GM23338 (cell line): Measurements from ENCODE around the gene JMJD1C. TPM values are rescaled to one million over a fixed set of nuclear protein-coding genes. Genes with fewer than 3 reads are reported as not detected.

Experiments used
- ATAC-seq: fragments of 200-7000 bp; cut with Tn5 transposase; 3 replicates; pipeline ENCODE4 v1.9.1; 2020
- DNase-seq: peaks from one replicate; pipeline ENCODE4 v3.0.0-alpha.2; 2015; ENCODE audit warnings: low spot score
- H2AFZ ChIP-seq: fragments of 200-600 bp; sonication (generic); 2 replicates; pipeline ENCODE4 v1.8.0; 2016; ENCODE audit warnings: antibody characterized with exemption, mild to moderate bottlenecking, moderate library complexity
- H3F3A ChIP-seq: fragments of 200-600 bp; sonication (generic); replicated peaks from 2 replicates; pipeline ENCODE4 v1.8.0; 2017; ENCODE audit warnings: antibody characterized with exemption, mixed run types, low read depth
- H3K27ac ChIP-seq: fragments of 200-600 bp; sonication (generic); 2 replicates; pipeline ENCODE4 v1.6.1; 2016; ENCODE audit warnings: low read depth
- H3K27me3 ChIP-seq: fragments of 200-600 bp; sonication (generic); 2 replicates; pipeline ENCODE4 v1.8.0; 2016; ENCODE audit warnings: mild to moderate bottlenecking, mixed run types, moderate library complexity; ENCODE audit not compliant: insufficient read depth
- H3K36me3 ChIP-seq: fragments of 200-600 bp; sonication (generic); 2 replicates; pipeline ENCODE4 v1.8.0; 2016; ENCODE audit warnings: mild to moderate bottlenecking; ENCODE audit not compliant: insufficient read depth
- H3K4me1 ChIP-seq: fragments of 200-600 bp; sonication (generic); 2 replicates; pipeline ENCODE4 v1.8.0; 2016; ENCODE audit warnings: mild to moderate bottlenecking, moderate library complexity; ENCODE audit not compliant: insufficient read depth
- H3K4me2 ChIP-seq: fragments of 200-600 bp; sonication (generic); 2 replicates; pipeline ENCODE4 v1.7.1; 2017; ENCODE audit warnings: mixed run types
- H3K4me3 ChIP-seq: fragments of 200-600 bp; sonication (generic); 2 replicates; pipeline ENCODE4 v1.6.1; 2016; ENCODE audit warnings: mixed run types
- H3K79me2 ChIP-seq: fragments of 200-600 bp; sonication (generic); replicated peaks from 2 replicates; pipeline ENCODE4 v1.8.0; 2017; ENCODE audit warnings: mild to moderate bottlenecking; ENCODE audit not compliant: insufficient read depth
- H3K9me2 ChIP-seq: fragments of 200-600 bp; sonication (generic); 2 replicates; pipeline ENCODE4 v1.8.0; 2017; ENCODE audit not compliant: insufficient read depth
- H4K20me1 ChIP-seq: fragments of 200-600 bp; sonication (generic); replicated peaks from 2 replicates; pipeline ENCODE4 v1.8.0; 2017; ENCODE audit warnings: mild to moderate bottlenecking; ENCODE audit not compliant: insufficient read depth
- H3K27ac Mint-ChIP-seq: 2 replicates; pipeline ENCODE4 v1.8.0; 2020; ENCODE audit warnings: inconsistent platforms, mild to moderate bottlenecking, moderate library complexity, mixed read lengths
- H3K27me3 Mint-ChIP-seq: 3 replicates; pipeline ENCODE4 v1.8.0; 2022; ENCODE audit warnings: low read depth, mild to moderate bottlenecking, moderate library complexity, mixed read lengths, inconsistent platforms; ENCODE audit not compliant: insufficient read depth, poor library complexity
- H3K36me3 Mint-ChIP-seq: 3 replicates; pipeline ENCODE4 v1.8.0; 2021; ENCODE audit warnings: low read depth, mild to moderate bottlenecking, inconsistent platforms, moderate library complexity, mixed read lengths
- H3K4me1 Mint-ChIP-seq: 3 replicates; pipeline ENCODE4 v1.8.0; 2020; ENCODE audit warnings: mild to moderate bottlenecking, inconsistent platforms, mixed read lengths
- H3K4me3 Mint-ChIP-seq: 3 replicates; pipeline ENCODE4 v1.8.0; 2021; ENCODE audit warnings: moderate library complexity, mild to moderate bottlenecking, inconsistent platforms, mixed read lengths
- H3K9me3 Mint-ChIP-seq: 3 replicates; pipeline ENCODE4 v1.8.0; 2020; ENCODE audit warnings: moderate library complexity, mild to moderate bottlenecking, inconsistent platforms, mixed read lengths
- EZH2 ChIP-seq: fragments of 200-600 bp; sonication (generic); IDR thresholded peaks from one replicate; pipeline ENCODE4 v1.8.0; 2017; ENCODE audit warnings: antibody characterized with exemption, mild to moderate bottlenecking, low read depth; ENCODE audit not compliant: unreplicated experiment
- EZH2phosphoT487 ChIP-seq: fragments of 200-600 bp; sonication (generic); IDR thresholded peaks from one replicate; pipeline ENCODE4 v1.8.1; 2018; ENCODE audit warnings: antibody characterized with exemption; ENCODE audit not compliant: unreplicated experiment
- JUNB ChIP-seq: IDR thresholded peaks from one replicate; pipeline ENCODE4 v1.6.1; 2016; ENCODE audit warnings: antibody characterized with exemption; ENCODE audit not compliant: unreplicated experiment
- POLR2AphosphoS5 ChIP-seq: IDR thresholded peaks from 2 replicates; pipeline ENCODE4 v1.6.1; 2016; ENCODE audit warnings: antibody characterized with exemption, low read depth
- REST ChIP-seq: IDR thresholded peaks from one replicate; pipeline ENCODE4 v1.6.1; 2018; ENCODE audit warnings: antibody characterized with exemption; ENCODE audit not compliant: unreplicated experiment
- ZNF114 ChIP-seq: fragments of 250-450 bp; sonication (Bioruptor Pico); IDR thresholded peaks from 2 replicates; pipeline ENCODE4 v1.5.0; 2020; ENCODE audit warnings: mild to moderate bottlenecking, moderate library complexity
- ZNF331 ChIP-seq: fragments of 250-450 bp; sonication (Bioruptor Pico); IDR thresholded peaks from 2 replicates; pipeline ENCODE4 v1.5.0; 2020; ENCODE audit warnings: low read depth, mild to moderate bottlenecking, moderate library complexity
- ZNF462 ChIP-seq: fragments of 250-450 bp; sonication (Bioruptor Pico); IDR thresholded peaks from 2 replicates; pipeline ENCODE4 v1.5.0; 2020; ENCODE audit warnings: mild to moderate bottlenecking, moderate library complexity
- polyA plus RNA-seq: library from polyadenylated mRNA; unstranded; fragments of >200 nt; fragmentation: Nextera tagmentation; extraction: Ambion mirVana; gene quantifications from 2 replicates; pipeline ENCODE4 v1.2.1, GENCODE V29; 2016
- total RNA-seq: library from RNA; depleted of rRNA; stranded (reverse); fragments of >200 nt; shearing (Covaris generic); gene quantifications from 2 replicates; pipeline ENCODE4 v1.2.3, GENCODE V29; 2014
- TF ChIP-seq, protein P1 (sequence below): IDR thresholded peaks from 2 replicates; pipeline ENCODE4 v1.6.1; 2016; ENCODE audit warnings: antibody characterized with exemption
- TF ChIP-seq, protein P2 (sequence below), 2 experiments: fragments of 200-600 bp in 1 of 2; sonication (generic) in 1 of 2; conservative IDR thresholded peaks; 2 replicates each; pipeline versions ENCODE4 v1.5.1 to v1.6.1; 2016 to 2017; ENCODE audit warnings: antibody characterized with exemption in 2 of 2, low read depth in 2 of 2, mild to moderate bottlenecking in 2 of 2, moderate library complexity in 1 of 2

JMJD1C gene
- total and polyA plus RNA-seq, 2 experiments from 2014 or later: 333 to 435 TPM

DNA sequence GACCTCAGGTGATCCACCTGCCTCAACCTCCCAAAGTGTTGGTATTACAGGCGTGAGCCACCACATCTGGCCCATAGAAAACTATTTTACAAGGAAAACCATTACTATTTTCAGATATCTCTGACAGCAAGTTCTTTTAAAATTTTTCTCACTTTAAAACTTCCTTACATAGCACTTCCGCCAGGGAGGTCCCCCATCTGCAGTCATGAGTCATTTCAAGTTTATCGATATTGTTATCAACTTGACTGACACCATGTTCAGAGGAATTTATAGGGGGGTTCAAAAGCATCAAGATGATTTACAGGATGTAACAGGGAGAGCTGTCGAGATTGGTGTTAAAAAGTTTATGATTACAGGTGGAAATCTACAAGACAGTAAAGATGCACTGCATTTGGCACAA is 243.8 kb downstream of the JMJD1C start:
- H3K36me3 ChIP-seq: no peaks in the 10 kb centered on the region
- no peak overlapping the region for H3K27ac ChIP-seq
- H3K27me3 Mint-ChIP-seq: peaks cover 9% of the 10 kb centered on the region
- no peak overlapping the region for H3K4me2 ChIP-seq
- no peaks in the 10 kb centered on the region for H3K27me3 ChIP-seq
- H3K36me3 Mint-ChIP-seq: peaks cover 8% of the 10 kb centered on the region; the same call in 2 of the 3 replicates
- no peak for TF ChIP-seq ZNF462 (CRISPR knock-in tag)
- TF ChIP-seq, protein P1, sequence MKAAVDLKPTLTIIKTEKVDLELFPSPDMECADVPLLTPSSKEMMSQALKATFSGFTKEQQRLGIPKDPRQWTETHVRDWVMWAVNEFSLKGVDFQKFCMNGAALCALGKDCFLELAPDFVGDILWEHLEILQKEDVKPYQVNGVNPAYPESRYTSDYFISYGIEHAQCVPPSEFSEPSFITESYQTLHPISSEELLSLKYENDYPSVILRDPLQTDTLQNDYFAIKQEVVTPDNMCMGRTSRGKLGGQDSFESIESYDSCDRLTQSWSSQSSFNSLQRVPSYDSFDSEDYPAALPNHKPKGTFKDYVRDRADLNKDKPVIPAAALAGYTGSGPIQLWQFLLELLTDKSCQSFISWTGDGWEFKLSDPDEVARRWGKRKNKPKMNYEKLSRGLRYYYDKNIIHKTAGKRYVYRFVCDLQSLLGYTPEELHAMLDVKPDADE: no peak
- no peak for TF ChIP-seq ZNF114 (CRISPR knock-in tag)
- TF ChIP-seq, protein P2, sequence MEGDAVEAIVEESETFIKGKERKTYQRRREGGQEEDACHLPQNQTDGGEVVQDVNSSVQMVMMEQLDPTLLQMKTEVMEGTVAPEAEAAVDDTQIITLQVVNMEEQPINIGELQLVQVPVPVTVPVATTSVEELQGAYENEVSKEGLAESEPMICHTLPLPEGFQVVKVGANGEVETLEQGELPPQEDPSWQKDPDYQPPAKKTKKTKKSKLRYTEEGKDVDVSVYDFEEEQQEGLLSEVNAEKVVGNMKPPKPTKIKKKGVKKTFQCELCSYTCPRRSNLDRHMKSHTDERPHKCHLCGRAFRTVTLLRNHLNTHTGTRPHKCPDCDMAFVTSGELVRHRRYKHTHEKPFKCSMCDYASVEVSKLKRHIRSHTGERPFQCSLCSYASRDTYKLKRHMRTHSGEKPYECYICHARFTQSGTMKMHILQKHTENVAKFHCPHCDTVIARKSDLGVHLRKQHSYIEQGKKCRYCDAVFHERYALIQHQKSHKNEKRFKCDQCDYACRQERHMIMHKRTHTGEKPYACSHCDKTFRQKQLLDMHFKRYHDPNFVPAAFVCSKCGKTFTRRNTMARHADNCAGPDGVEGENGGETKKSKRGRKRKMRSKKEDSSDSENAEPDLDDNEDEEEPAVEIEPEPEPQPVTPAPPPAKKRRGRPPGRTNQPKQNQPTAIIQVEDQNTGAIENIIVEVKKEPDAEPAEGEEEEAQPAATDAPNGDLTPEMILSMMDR (conservative IDR thresholded peaks at IDR 0.05; ENCODE audit: low read depth in 2 of 2): no peak
- TF ChIP-seq JUNB: no peak
- no peak for TF ChIP-seq POLR2AphosphoS5
- no peak for TF ChIP-seq REST
- no peak for TF ChIP-seq EZH2
- no peak for TF ChIP-seq EZH2phosphoT487
- no peak for TF ChIP-seq ZNF331 (CRISPR knock-in tag)
- no peaks in the 10 kb centered on the region for H3K9me3 Mint-ChIP-seq
- no peak for ATAC-seq
- peaks cover 46% of the 10 kb centered on the region for H3K4me1 ChIP-seq
- 0 out of 2 replicates have a peak, but pooled peaks cover 4% of the 10 kb centered on the region for H3F3A ChIP-seq
- H3K79me2 ChIP-seq: peaks cover 99% of the 10 kb centered on the region
- H3K4me3 Mint-ChIP-seq: no peak overlapping the region
- no peak overlapping the region for H2AFZ ChIP-seq
- H4K20me1 ChIP-seq: peaks cover 95% of the 10 kb centered on the region
- no peaks in the 10 kb centered on the region for H3K9me2 ChIP-seq
- no peak overlapping the region for H3K4me3 ChIP-seq
- H3K4me1 Mint-ChIP-seq: peaks cover 26% of the 10 kb centered on the region; the same call in 2 of the 3 replicates
- no peak overlapping the region for H3K27ac Mint-ChIP-seq
- no peak for DNase-seq
